WTC11 (cell line): ENCODE results near the gene SENP1. TPM values are rescaled to one million over a fixed set of nuclear protein-coding genes. Genes with fewer than 3 reads are reported as not detected.
A peak's percentile ranks its signal among the peaks of the same experiment; 100 is the strongest.

Source experiments
- ATAC-seq: fragments of 200-7000 bp; cut with Tn5 transposase; 2 replicates; pipeline ENCODE4 v1.10.0; 2021; ENCODE audit warnings: mild to moderate bottlenecking, moderate library complexity
- CTCF ChIA-PET: fragments of 300-600 bp; sonication (Branson Sonifier 250); formaldehyde crosslinking; loops from one replicate; lab custom pipeline; 2021; ENCODE audit warnings: antibody characterized with exemption; lab: Charles Lee
- POLR2A ChIA-PET: fragments of 350-600 bp; sonication (Branson Sonifier 250); formaldehyde crosslinking; loops from one replicate; lab custom pipeline; 2021; ENCODE audit warnings: antibody characterized with exemption; lab: Charles Lee
- DNase-seq: peaks from one replicate; pipeline ENCODE4 v3.0.0; 2021; ENCODE audit warnings: low spot score
- H3K27ac Mint-ChIP-seq: 2 replicates; pipeline ENCODE4 v1.8.0; 2021; ENCODE audit warnings: mixed read lengths
- H3K27me3 Mint-ChIP-seq: 2 replicates; pipeline ENCODE4 v1.8.0; 2021; ENCODE audit warnings: low read depth, mild to moderate bottlenecking, moderate library complexity, mixed read lengths
- H3K36me3 Mint-ChIP-seq: 2 replicates; pipeline ENCODE4 v1.8.0; 2021; ENCODE audit warnings: mixed read lengths
- H3K4me1 Mint-ChIP-seq: 2 replicates; pipeline ENCODE4 v1.8.0; 2022; ENCODE audit warnings: mixed read lengths
- H3K4me3 Mint-ChIP-seq: 2 replicates; pipeline ENCODE4 v1.8.0; 2021; ENCODE audit warnings: mild to moderate bottlenecking, moderate library complexity, mixed read lengths
- H3K9me3 Mint-ChIP-seq: 2 replicates; pipeline ENCODE4 v1.8.0; 2021; ENCODE audit warnings: mixed read lengths
- ESRRA ChIP-seq: sonication (generic); formaldehyde crosslinking; IDR thresholded peaks from 2 replicates; pipeline ENCODE4 v1.8.1; 2022; ENCODE audit warnings: mild to moderate bottlenecking, missing genetic modification reagents, borderline replicate concordance
- ETV6 ChIP-seq: sonication (generic); formaldehyde crosslinking; IDR thresholded peaks from 2 replicates; pipeline ENCODE4 v1.8.1; 2022; ENCODE audit warnings: mild to moderate bottlenecking, missing genetic modification reagents
- FOXK1 ChIP-seq: sonication (generic); formaldehyde crosslinking; IDR thresholded peaks from 2 replicates; pipeline ENCODE4 v1.8.0; 2022; ENCODE audit warnings: mild to moderate bottlenecking, moderate library complexity, missing genetic modification reagents
- FOXP1 ChIP-seq: sonication (generic); formaldehyde crosslinking; IDR thresholded peaks from 2 replicates; pipeline ENCODE4 v1.8.0; 2022; ENCODE audit warnings: missing genetic modification reagents, mild to moderate bottlenecking, moderate library complexity, borderline replicate concordance
- NFE2L1 ChIP-seq: sonication (generic); formaldehyde crosslinking; IDR thresholded peaks from 2 replicates; pipeline ENCODE4 v1.8.1; 2023; ENCODE audit warnings: missing genetic modification reagents
- SP1 ChIP-seq: sonication (generic); formaldehyde crosslinking; conservative IDR thresholded peaks from 2 replicates; pipeline ENCODE4 v1.8.1; 2022; ENCODE audit warnings: missing genetic modification reagents
- TP53 ChIP-seq: sonication (generic); formaldehyde crosslinking; IDR thresholded peaks from 2 replicates; pipeline ENCODE4 v1.8.1; 2023; ENCODE audit warnings: mild to moderate bottlenecking, missing genetic modification reagents
- ZNF121 ChIP-seq: sonication (generic); formaldehyde crosslinking; IDR thresholded peaks from 2 replicates; pipeline ENCODE4 v1.8.0; 2023; ENCODE audit warnings: missing genetic modification reagents
- total RNA-seq: library from RNA; stranded (reverse); gene quantifications from 3 replicates; pipeline ENCODE4 v1.2.3, GENCODE V29; 2021
- TF ChIP-seq, protein P1 (sequence below): sonication (generic); formaldehyde crosslinking; IDR thresholded peaks from 2 replicates; pipeline ENCODE4 v1.8.0; 2022; ENCODE audit warnings: mild to moderate bottlenecking, missing genetic modification reagents
- TF ChIP-seq, protein P2 (sequence below): sonication (generic); formaldehyde crosslinking; IDR thresholded peaks from 2 replicates; pipeline ENCODE4 v1.8.1; 2023; ENCODE audit warnings: mild to moderate bottlenecking, moderate library complexity, missing genetic modification reagents
- TF ChIP-seq, protein P3 (sequence below): sonication (generic); formaldehyde crosslinking; IDR thresholded peaks from 2 replicates; pipeline ENCODE4 v1.8.1; 2022; ENCODE audit warnings: mild to moderate bottlenecking, moderate library complexity, missing genetic modification reagents
- TF ChIP-seq, protein P4 (sequence below): sonication (generic); formaldehyde crosslinking; IDR thresholded peaks from 2 replicates; pipeline ENCODE4 v1.8.1; 2022; ENCODE audit warnings: missing genetic modification reagents, borderline replicate concordance
- TF ChIP-seq, protein P5 (sequence below): sonication (generic); formaldehyde crosslinking; IDR thresholded peaks from 2 replicates; pipeline ENCODE4 v1.8.1; 2023; ENCODE audit warnings: mild to moderate bottlenecking, missing genetic modification reagents, borderline replicate concordance
- TF ChIP-seq, protein P6 (sequence below): sonication (generic); formaldehyde crosslinking; IDR thresholded peaks from 2 replicates; pipeline ENCODE4 v1.8.0; 2022; ENCODE audit warnings: mild to moderate bottlenecking, missing genetic modification reagents
- TF ChIP-seq, protein P7 (sequence below): sonication (generic); formaldehyde crosslinking; IDR thresholded peaks from 2 replicates; pipeline ENCODE4 v1.8.0; 2023; ENCODE audit warnings: mild to moderate bottlenecking, missing genetic modification reagents

SENP1 gene
- total RNA-seq, 1 experiment from 2014 or later = 20.4 TPM

DNA sequence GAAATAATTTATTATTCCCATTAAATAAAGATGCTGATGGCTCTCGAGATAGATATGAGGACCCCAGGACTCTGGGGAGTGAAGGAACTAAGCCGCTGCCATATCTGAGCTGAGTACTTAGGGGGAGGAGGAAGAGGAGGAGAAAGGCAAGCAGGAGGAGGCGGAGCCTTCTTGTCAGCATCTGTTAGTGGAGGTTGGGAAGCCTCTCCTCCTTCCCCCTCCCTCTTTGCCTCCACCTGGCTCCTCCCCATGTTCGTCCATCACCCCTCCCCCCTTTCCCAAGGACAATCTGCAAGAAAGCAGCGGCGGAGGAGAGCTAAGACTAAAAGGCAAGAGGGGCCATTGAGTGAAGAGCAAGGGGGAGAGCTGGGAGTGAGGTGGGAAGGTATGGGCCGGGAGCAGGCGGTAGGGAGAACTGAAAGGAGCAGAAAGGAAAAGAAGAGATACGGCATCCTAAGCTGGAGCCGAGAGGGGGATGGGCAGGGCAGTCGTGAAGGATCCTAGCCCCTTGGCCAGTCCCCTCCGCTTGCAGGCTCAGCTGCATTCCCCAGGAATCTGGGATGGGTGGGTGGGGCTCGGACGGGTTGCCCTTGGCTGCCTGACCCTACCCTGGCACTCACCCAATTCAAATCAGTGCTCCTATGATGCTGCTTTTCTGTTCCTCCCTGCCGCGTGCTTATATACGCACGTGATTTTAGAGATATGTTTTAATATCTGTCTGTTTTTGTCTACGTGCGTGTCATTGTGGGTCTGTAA is 13.4 kb upstream of the SENP1 start, which contains the start of gene PFKM:
PFKM (plus strand) TSS at position 287 of the 756 bp plus-strand sequence. CDS start 3,411 bp downstream, outside the sequence.
- Mint-ChIP-seq H3K27me3 (peaks cover 13% of the 10 kb centered on the region), H3K4me1 (peaks cover 16% of the 10 kb centered on the region), H3K27ac (peak within 1 kb of the TSS; percentile 82), H3K9me3 (peaks cover 13% of the 10 kb centered on the region), H3K36me3 (peaks cover 23% of the 10 kb centered on the region)
- peak; percentile 88 for DNase-seq
- TF ChIP-seq, protein P1, sequence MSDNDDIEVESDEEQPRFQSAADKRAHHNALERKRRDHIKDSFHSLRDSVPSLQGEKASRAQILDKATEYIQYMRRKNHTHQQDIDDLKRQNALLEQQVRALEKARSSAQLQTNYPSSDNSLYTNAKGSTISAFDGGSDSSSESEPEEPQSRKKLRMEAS (CRISPR knock-in tag) = no peak
- TF ChIP-seq, protein P2, sequence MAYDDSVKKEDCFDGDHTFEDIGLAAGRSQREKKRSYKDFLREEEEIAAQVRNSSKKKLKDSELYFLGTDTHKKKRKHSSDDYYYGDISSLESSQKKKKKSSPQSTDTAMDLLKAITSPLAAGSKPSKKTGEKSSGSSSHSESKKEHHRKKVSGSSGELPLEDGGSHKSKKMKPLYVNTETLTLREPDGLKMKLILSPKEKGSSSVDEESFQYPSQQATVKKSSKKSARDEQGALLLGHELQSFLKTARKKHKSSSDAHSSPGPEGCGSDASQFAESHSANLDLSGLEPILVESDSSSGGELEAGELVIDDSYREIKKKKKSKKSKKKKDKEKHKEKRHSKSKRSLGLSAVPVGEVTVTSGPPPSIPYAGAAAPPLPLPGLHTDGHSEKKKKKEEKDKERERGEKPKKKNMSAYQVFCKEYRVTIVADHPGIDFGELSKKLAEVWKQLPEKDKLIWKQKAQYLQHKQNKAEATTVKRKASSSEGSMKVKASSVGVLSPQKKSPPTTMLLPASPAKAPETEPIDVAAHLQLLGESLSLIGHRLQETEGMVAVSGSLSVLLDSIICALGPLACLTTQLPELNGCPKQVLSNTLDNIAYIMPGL (CRISPR knock-in tag) = peak; percentile 39; the same call in 1 of the 2 replicates
- TF ChIP-seq, protein P3, sequence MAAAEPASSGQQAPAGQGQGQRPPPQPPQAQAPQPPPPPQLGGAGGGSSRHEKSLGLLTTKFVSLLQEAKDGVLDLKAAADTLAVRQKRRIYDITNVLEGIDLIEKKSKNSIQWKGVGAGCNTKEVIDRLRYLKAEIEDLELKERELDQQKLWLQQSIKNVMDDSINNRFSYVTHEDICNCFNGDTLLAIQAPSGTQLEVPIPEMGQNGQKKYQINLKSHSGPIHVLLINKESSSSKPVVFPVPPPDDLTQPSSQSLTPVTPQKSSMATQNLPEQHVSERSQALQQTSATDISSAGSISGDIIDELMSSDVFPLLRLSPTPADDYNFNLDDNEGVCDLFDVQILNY = no peak
- TF ChIP-seq TP53 (CRISPR knock-in tag) (0 out of 2 replicates have a peak, but pooled peaks have one; percentile 37), FOXK1 (CRISPR knock-in tag) (peak; percentile 50; the same call in 1 of the 2 replicates), ESRRA (CRISPR knock-in tag) (no peak), ZNF121 (peak; percentile 84), FOXP1 (CRISPR knock-in tag) (peak; percentile 53), SP1 (CRISPR knock-in tag) (0 out of 2 replicates have a peak, but pooled peaks have one; percentile 18), ETV6 (CRISPR knock-in tag) (peak; percentile 58; the same call in 1 of the 2 replicates), NFE2L1 (CRISPR knock-in tag) (0 out of 2 replicates have a peak, but pooled peaks have one; percentile 22)
- TF ChIP-seq, protein P4, sequence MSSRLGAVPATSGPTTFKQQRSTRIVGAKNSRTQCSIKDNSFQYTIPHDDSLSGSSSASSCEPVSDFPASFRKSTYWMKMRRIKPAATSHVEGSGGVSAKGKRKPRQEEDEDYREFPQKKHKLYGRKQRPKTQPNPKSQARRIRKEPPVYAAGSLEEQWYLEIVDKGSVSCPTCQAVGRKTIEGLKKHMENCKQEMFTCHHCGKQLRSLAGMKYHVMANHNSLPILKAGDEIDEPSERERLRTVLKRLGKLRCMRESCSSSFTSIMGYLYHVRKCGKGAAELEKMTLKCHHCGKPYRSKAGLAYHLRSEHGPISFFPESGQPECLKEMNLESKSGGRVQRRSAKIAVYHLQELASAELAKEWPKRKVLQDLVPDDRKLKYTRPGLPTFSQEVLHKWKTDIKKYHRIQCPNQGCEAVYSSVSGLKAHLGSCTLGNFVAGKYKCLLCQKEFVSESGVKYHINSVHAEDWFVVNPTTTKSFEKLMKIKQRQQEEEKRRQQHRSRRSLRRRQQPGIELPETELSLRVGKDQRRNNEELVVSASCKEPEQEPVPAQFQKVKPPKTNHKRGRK = 0 out of 2 replicates have a peak, but pooled peaks have one; percentile 31
- TF ChIP-seq, protein P5, sequence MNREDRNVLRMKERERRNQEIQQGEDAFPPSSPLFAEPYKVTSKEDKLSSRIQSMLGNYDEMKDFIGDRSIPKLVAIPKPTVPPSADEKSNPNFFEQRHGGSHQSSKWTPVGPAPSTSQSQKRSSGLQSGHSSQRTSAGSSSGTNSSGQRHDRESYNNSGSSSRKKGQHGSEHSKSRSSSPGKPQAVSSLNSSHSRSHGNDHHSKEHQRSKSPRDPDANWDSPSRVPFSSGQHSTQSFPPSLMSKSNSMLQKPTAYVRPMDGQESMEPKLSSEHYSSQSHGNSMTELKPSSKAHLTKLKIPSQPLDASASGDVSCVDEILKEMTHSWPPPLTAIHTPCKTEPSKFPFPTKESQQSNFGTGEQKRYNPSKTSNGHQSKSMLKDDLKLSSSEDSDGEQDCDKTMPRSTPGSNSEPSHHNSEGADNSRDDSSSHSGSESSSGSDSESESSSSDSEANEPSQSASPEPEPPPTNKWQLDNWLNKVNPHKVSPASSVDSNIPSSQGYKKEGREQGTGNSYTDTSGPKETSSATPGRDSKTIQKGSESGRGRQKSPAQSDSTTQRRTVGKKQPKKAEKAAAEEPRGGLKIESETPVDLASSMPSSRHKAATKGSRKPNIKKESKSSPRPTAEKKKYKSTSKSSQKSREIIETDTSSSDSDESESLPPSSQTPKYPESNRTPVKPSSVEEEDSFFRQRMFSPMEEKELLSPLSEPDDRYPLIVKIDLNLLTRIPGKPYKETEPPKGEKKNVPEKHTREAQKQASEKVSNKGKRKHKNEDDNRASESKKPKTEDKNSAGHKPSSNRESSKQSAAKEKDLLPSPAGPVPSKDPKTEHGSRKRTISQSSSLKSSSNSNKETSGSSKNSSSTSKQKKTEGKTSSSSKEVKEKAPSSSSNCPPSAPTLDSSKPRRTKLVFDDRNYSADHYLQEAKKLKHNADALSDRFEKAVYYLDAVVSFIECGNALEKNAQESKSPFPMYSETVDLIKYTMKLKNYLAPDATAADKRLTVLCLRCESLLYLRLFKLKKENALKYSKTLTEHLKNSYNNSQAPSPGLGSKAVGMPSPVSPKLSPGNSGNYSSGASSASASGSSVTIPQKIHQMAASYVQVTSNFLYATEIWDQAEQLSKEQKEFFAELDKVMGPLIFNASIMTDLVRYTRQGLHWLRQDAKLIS (CRISPR knock-in tag) = 0 out of 2 replicates have a peak, but pooled peaks have one; percentile 58
- TF ChIP-seq, protein P6, sequence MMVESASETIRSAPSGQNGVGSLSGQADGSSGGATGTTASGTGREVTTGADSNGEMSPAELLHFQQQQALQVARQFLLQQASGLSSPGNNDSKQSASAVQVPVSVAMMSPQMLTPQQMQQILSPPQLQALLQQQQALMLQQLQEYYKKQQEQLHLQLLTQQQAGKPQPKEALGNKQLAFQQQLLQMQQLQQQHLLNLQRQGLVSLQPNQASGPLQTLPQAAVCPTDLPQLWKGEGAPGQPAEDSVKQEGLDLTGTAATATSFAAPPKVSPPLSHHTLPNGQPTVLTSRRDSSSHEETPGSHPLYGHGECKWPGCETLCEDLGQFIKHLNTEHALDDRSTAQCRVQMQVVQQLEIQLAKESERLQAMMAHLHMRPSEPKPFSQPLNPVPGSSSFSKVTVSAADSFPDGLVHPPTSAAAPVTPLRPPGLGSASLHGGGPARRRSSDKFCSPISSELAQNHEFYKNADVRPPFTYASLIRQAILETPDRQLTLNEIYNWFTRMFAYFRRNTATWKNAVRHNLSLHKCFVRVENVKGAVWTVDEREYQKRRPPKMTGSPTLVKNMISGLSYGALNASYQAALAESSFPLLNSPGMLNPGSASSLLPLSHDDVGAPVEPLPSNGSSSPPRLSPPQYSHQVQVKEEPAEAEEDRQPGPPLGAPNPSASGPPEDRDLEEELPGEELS (CRISPR knock-in tag) = 0 out of 2 replicates have a peak, but pooled peaks have one; percentile 23
- TF ChIP-seq, protein P7, sequence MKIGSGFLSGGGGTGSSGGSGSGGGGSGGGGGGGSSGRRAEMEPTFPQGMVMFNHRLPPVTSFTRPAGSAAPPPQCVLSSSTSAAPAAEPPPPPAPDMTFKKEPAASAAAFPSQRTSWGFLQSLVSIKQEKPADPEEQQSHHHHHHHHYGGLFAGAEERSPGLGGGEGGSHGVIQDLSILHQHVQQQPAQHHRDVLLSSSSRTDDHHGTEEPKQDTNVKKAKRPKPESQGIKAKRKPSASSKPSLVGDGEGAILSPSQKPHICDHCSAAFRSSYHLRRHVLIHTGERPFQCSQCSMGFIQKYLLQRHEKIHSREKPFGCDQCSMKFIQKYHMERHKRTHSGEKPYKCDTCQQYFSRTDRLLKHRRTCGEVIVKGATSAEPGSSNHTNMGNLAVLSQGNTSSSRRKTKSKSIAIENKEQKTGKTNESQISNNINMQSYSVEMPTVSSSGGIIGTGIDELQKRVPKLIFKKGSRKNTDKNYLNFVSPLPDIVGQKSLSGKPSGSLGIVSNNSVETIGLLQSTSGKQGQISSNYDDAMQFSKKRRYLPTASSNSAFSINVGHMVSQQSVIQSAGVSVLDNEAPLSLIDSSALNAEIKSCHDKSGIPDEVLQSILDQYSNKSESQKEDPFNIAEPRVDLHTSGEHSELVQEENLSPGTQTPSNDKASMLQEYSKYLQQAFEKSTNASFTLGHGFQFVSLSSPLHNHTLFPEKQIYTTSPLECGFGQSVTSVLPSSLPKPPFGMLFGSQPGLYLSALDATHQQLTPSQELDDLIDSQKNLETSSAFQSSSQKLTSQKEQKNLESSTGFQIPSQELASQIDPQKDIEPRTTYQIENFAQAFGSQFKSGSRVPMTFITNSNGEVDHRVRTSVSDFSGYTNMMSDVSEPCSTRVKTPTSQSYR = peak; percentile 97
- TF ChIP-seq, all 79 proteins: peak for 12
- peak within 1 kb of the TSS; percentile 92 for H3K4me3 Mint-ChIP-seq
- peak; percentile 99 for ATAC-seq
- ChIA-PET POLR2A (interaction anchor here (0.7 to 2.2 kb wide), 8 partner anchors 10 to 1707 kb away, joined by 3 to 16 read pairs (median 5); partner anchors contain the start of genes ASB8, SENP1 and TMEM106C), CTCF (interaction anchor here (0.6 to 2.2 kb wide), 15 partner anchors 12 to 607 kb away, joined by 3 to 16 read pairs (median 4); partner anchors contain the start of genes ASB8, SENP1, TMEM106C and VDR)
